CD8-positive, alpha-beta memory T cell (primary cell): Measurements from ENCODE around the gene PDGFRB. TPM values are rescaled to one million over a fixed set of nuclear protein-coding genes. Genes with fewer than 3 reads are reported as not detected.

ENCODE experiments used
- CTCF ChIA-PET: fragments of 350-600 bp; sonication (Branson Sonifier 250); formaldehyde crosslinking; loops from one replicate; lab custom pipeline; 2021; ENCODE audit warnings: antibody characterized with exemption; lab: Charles Lee
- POLR2A ChIA-PET: fragments of 350-600 bp; sonication (Branson Sonifier 250); formaldehyde crosslinking; loops from one replicate; lab custom pipeline; 2021; ENCODE audit warnings: antibody characterized with exemption; lab: Charles Lee
- DNase-seq, 5 donors: peaks; one replicate each; pipeline versions ENCODE4 v3.0.0 to v3.0.0-alpha.2; 2020 to 2022; ENCODE audit warnings: mixed read lengths in 1 of 5
- H3K27ac ChIP-seq: one replicate; pipeline ENCODE4 v1.7.0; 2013; ENCODE audit warnings: low read depth, mild to moderate bottlenecking, low read length, moderate library complexity
- H3K27me3 ChIP-seq: 2 replicates; pipeline ENCODE4 v1.7.0; 2013; ENCODE audit warnings: low read length, mild to moderate bottlenecking; ENCODE audit not compliant: insufficient read depth, poor library complexity, severe bottlenecking
- H3K36me3 ChIP-seq: 2 replicates; pipeline ENCODE4 v1.7.0; 2013; ENCODE audit warnings: mild to moderate bottlenecking, low read length, moderate library complexity; ENCODE audit not compliant: insufficient read depth
- H3K4me1 ChIP-seq: 2 replicates; pipeline ENCODE4 v1.7.0; 2013; ENCODE audit warnings: mild to moderate bottlenecking, low read length, moderate library complexity; ENCODE audit not compliant: insufficient read depth
- H3K4me3 ChIP-seq: 2 replicates; pipeline ENCODE4 v1.7.0; 2013; ENCODE audit warnings: mild to moderate bottlenecking, low read length
- H3K9me3 ChIP-seq: 2 replicates; pipeline ENCODE4 v1.7.0; 2013; ENCODE audit warnings: mild to moderate bottlenecking, low read length
- H3K27ac Mint-ChIP-seq, 8 donors: one replicate each; pipeline ENCODE4 v1.8.0; 2020 to 2021; ENCODE audit warnings: mixed read lengths in 8 of 8, mild to moderate bottlenecking in 6 of 8, inconsistent platforms in 3 of 8, moderate library complexity in 3 of 8
- H3K27me3 Mint-ChIP-seq, 2 donors: one replicate each; pipeline ENCODE4 v1.8.0; 2020 to 2021; ENCODE audit warnings: mixed read lengths in 2 of 2, mild to moderate bottlenecking in 1 of 2, moderate library complexity in 1 of 2
- H3K36me3 Mint-ChIP-seq, 3 donors: one replicate each; pipeline ENCODE4 v1.8.0; 2020 to 2021; ENCODE audit warnings: mixed read lengths in 3 of 3, inconsistent platforms in 1 of 3, mild to moderate bottlenecking in 1 of 3
- H3K4me1 Mint-ChIP-seq, 3 donors: one replicate each; pipeline ENCODE4 v1.8.0; 2020 to 2021; ENCODE audit warnings: mixed read lengths in 3 of 3, inconsistent platforms in 1 of 3, mild to moderate bottlenecking in 1 of 3
- H3K4me3 Mint-ChIP-seq, 7 donors: one replicate each; pipeline ENCODE4 v1.8.0; 2020 to 2021; ENCODE audit warnings: mixed read lengths in 7 of 7, mild to moderate bottlenecking in 6 of 7, moderate library complexity in 4 of 7, inconsistent platforms in 2 of 7
- H3K9me3 Mint-ChIP-seq, 5 donors: one replicate each; pipeline ENCODE4 v1.8.0; 2020 to 2022; ENCODE audit warnings: mixed read lengths in 5 of 5, mild to moderate bottlenecking in 3 of 5, moderate library complexity in 2 of 5, inconsistent platforms in 1 of 5
- polyA plus RNA-seq: library from polyadenylated mRNA; unstranded; fragments of 300-500 nt; fragmentation: Illumina TruSeq; gene quantifications from one replicate; pipeline ENCODE4 v1.2.3, GENCODE V29; 2021
- total RNA-seq, 2 experiments: library from RNA; stranded (reverse); gene quantifications; one replicate each; pipeline ENCODE4 v1.2.3, GENCODE V29; 2021

Gene PDGFRB
- total and polyA plus RNA-seq, 3 experiments from 2014 or later = 0.66 to 2.0 (median 0.81) TPM

GRCh38 chr5:150080696-150081435 lies 74.8 kb downstream of the PDGFRB start:
- no peaks in the 10 kb centered on the region for H3K36me3 Mint-ChIP-seq
- no peaks in the 10 kb centered on the region for H3K4me1 ChIP-seq
- ChIA-PET CTCF (no interaction called here), POLR2A (no interaction called here)
- peaks cover 0 to 4% (median 0%) of the 10 kb centered on the region in 3 donors for H3K4me1 Mint-ChIP-seq
- DNase-seq = no peak
- H3K4me3 Mint-ChIP-seq = no peak overlapping the region
- peaks cover 33 to 53% of the 10 kb centered on the region in 2 donors for H3K27me3 Mint-ChIP-seq
- H3K36me3 ChIP-seq = no peaks in the 10 kb centered on the region
- H3K27ac Mint-ChIP-seq = no peak overlapping the region
- H3K27ac ChIP-seq = no peak overlapping the region
- H3K27me3 ChIP-seq = peaks cover 12% of the 10 kb centered on the region
- H3K4me3 ChIP-seq = no peak overlapping the region
- peaks cover 0 to 2% (median 0%) of the 10 kb centered on the region in 5 donors for H3K9me3 Mint-ChIP-seq
- no peaks in the 10 kb centered on the region for H3K9me3 ChIP-seq

GRCh38 chr5:150079909-150080461 lies 75.7 kb downstream of the PDGFRB start:
- no peak for DNase-seq
- Histone ChIP-seq H3K27ac (no peak overlapping the region), H3K4me3 (no peak overlapping the region), H3K36me3 (no peaks in the 10 kb centered on the region), H3K4me1 (no peaks in the 10 kb centered on the region), H3K27me3 (peaks cover 16% of the 10 kb centered on the region), H3K9me3 (no peaks in the 10 kb centered on the region)
- H3K4me1 Mint-ChIP-seq = peaks cover 0 to 4% (median 0%) of the 10 kb centered on the region in 3 donors
- no peak overlapping the region for H3K4me3 Mint-ChIP-seq
- no peaks in the 10 kb centered on the region for H3K36me3 Mint-ChIP-seq
- ChIA-PET POLR2A (no interaction called here), CTCF (no interaction called here)
- H3K27me3 Mint-ChIP-seq = peaks cover 30 to 45% of the 10 kb centered on the region in 2 donors
- no peak overlapping the region for H3K27ac Mint-ChIP-seq
- no peaks in the 10 kb centered on the region for H3K9me3 Mint-ChIP-seq

DNA sequence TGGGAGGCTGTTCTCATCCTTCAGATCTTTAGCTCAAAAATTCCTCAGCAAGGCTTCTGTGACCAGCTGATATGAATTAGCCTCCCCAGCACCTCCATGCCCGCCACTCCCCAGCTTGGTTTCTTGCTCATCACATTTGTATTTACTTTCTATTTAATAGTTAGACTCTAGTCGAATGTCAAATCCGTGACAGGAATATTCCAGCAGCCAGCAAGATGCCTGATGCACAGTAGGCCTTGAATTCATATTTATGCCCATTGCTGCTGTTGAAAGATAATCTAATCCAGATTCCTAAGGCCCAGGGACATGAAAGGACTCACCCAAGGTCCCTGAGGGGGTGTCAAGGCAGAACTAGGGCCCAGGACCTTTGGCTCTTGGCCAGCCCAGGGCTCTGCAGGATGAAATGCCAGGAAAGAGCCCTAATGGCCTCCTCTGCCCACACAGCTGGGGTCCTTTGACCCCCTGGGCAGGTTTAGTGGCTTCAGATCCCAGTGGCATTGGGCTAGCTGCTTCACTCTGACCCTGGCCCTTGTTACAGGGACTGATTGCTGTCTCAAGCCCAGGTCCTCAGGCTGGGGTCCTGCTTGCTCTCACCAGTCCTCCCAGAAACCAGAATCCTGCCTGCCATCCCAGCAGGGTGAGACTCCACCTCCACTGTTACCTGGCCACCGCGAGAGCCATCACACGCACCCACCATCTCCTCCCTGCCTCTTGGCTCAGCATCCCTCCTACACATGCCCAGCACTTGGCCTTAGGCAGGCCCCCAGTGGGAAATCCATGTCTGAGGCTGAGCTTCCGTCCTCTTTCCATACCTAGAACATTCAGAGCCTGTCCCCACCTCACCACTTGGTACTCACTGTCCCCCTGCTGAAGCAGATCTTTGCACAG lies 76.6 kb downstream of the PDGFRB start:
- H3K36me3 ChIP-seq = no peaks in the 10 kb centered on the region
- DNase-seq = no peak
- CTCF ChIA-PET = no interaction called here
- Mint-ChIP-seq H3K27me3 (peaks cover 27 to 45% of the 10 kb centered on the region in 2 donors), H3K4me3 (no peak overlapping the region), H3K27ac (peak overlapping the region in 1 of 8 donors; percentile 55), H3K4me1 (peaks cover 0 to 4% (median 0%) of the 10 kb centered on the region in 3 donors), H3K9me3 (no peaks in the 10 kb centered on the region), H3K36me3 (no peaks in the 10 kb centered on the region)
- H3K9me3 ChIP-seq = no peaks in the 10 kb centered on the region
- H3K4me3 ChIP-seq = no peak overlapping the region
- H3K27me3 ChIP-seq = peaks cover 17% of the 10 kb centered on the region
- H3K27ac ChIP-seq = no peak overlapping the region
- POLR2A ChIA-PET = no interaction called here
- H3K4me1 ChIP-seq = no peaks in the 10 kb centered on the region

GRCh38 chr5:150077996-150078801 lies 77.4 kb downstream of the PDGFRB start:
- Mint-ChIP-seq H3K4me1 (peaks cover 0 to 4% (median 0%) of the 10 kb centered on the region in 3 donors), H3K36me3 (no peaks in the 10 kb centered on the region), H3K4me3 (no peak overlapping the region), H3K27me3 (peaks cover 19 to 37% of the 10 kb centered on the region in 2 donors), H3K9me3 (no peaks in the 10 kb centered on the region), H3K27ac (peak overlapping the region in 1 of 8 donors; percentile 55)
- CTCF ChIA-PET = no interaction called here
- no peak for DNase-seq
- POLR2A ChIA-PET = no interaction called here
- Histone ChIP-seq H3K36me3 (no peaks in the 10 kb centered on the region), H3K4me1 (no peaks in the 10 kb centered on the region), H3K27me3 (peaks cover 17% of the 10 kb centered on the region), H3K9me3 (no peaks in the 10 kb centered on the region), H3K27ac (no peak overlapping the region), H3K4me3 (no peak overlapping the region)

GRCh38 chr5:150077060-150077459 lies 78.6 kb downstream of the PDGFRB start:
- Histone ChIP-seq H3K9me3 (no peaks in the 10 kb centered on the region), H3K4me1 (no peaks in the 10 kb centered on the region), H3K4me3 (no peak overlapping the region), H3K36me3 (no peaks in the 10 kb centered on the region), H3K27ac (no peak overlapping the region), H3K27me3 (peaks cover 13% of the 10 kb centered on the region)
- no peaks in the 10 kb centered on the region for H3K9me3 Mint-ChIP-seq
- H3K27me3 Mint-ChIP-seq = peaks cover 9 to 26% of the 10 kb centered on the region in 2 donors
- ChIA-PET CTCF (no interaction called here), POLR2A (no interaction called here)
- no peak for DNase-seq
- H3K4me3 Mint-ChIP-seq = no peak overlapping the region
- peaks cover 0 to 2% (median 0%) of the 10 kb centered on the region in 3 donors for H3K4me1 Mint-ChIP-seq
- H3K27ac Mint-ChIP-seq = no peak overlapping the region
- H3K36me3 Mint-ChIP-seq = no peaks in the 10 kb centered on the region

- no peaks in the 10 kb centered on the region for H3K4me1 ChIP-seq
- H3K27me3 ChIP-seq = peaks cover 5% of the 10 kb centered on the region
- no peaks in the 10 kb centered on the region for H3K9me3 ChIP-seq
- H3K27ac Mint-ChIP-seq = no peak overlapping the region
- ChIA-PET POLR2A (no interaction called here), CTCF (no interaction called here)
- H3K4me1 Mint-ChIP-seq = no peaks in the 10 kb centered on the region
- peaks cover 6 to 18% of the 10 kb centered on the region in 2 donors for H3K27me3 Mint-ChIP-seq
- H3K4me3 Mint-ChIP-seq = no peak overlapping the region
- no peaks in the 10 kb centered on the region for H3K36me3 ChIP-seq
- no peak overlapping the region for H3K4me3 ChIP-seq
- no peaks in the 10 kb centered on the region for H3K36me3 Mint-ChIP-seq
- no peak for DNase-seq
- H3K9me3 Mint-ChIP-seq = no peaks in the 10 kb centered on the region
- H3K27ac ChIP-seq = no peak overlapping the region
Measured at GRCh38 chr5:150075806-150076205, 79.8 kb downstream of the PDGFRB start.

- peaks cover 5% of the 10 kb centered on the region for H3K27me3 ChIP-seq
- DNase-seq = no peak
- no peak overlapping the region for H3K27ac ChIP-seq
- no peaks in the 10 kb centered on the region for H3K36me3 ChIP-seq
- H3K9me3 ChIP-seq = no peaks in the 10 kb centered on the region
- Mint-ChIP-seq H3K27me3 (peaks cover 6 to 18% of the 10 kb centered on the region in 2 donors), H3K27ac (no peak overlapping the region), H3K4me1 (no peaks in the 10 kb centered on the region), H3K9me3 (no peaks in the 10 kb centered on the region), H3K36me3 (no peaks in the 10 kb centered on the region), H3K4me3 (no peak overlapping the region)
- ChIA-PET POLR2A (no interaction called here), CTCF (no interaction called here)
- no peaks in the 10 kb centered on the region for H3K4me1 ChIP-seq
- H3K4me3 ChIP-seq = no peak overlapping the region
Measured at GRCh38 chr5:150075233-150075632, 80.4 kb downstream of the PDGFRB start.
